Adrenal gland (tissue), 5 donors: ENCODE data around the gene NOL9.
"Not testable (repeated sequence)": the region's sequence is repeated elsewhere in the genome, so short reads cannot be mapped to it uniquely, and the experiment has no call there.

Experiments used
- CTCF ChIP-seq, 6 experiments: fragments of 450-650 bp in 4 of 6; fragments of 200-600 bp in 2 of 6; sonication (generic) in 1 of 6; IDR thresholded peaks; 1 replicate in 5 of 6; 2 replicates in 1 of 6; pipeline versions ENCODE4 v1.5.1 to v1.8.0; 2016 to 2021; ENCODE audit warnings: antibody characterized with exemption in 6 of 6, mild to moderate bottlenecking in 2 of 6, moderate library complexity in 1 of 6
- POLR2A ChIP-seq, 2 donors: fragments of 450-650 bp; IDR thresholded peaks; one replicate each; pipeline ENCODE4 v1.6.1; 2017; ENCODE audit warnings: antibody characterized with exemption in 2 of 2, mild to moderate bottlenecking in 2 of 2, moderate library complexity in 1 of 2
- donor health status: DM: no; HTN: no; CAD: no.

GRCh38 chr1:6599991-6600390 is 45.7 kb upstream of the NOL9 start:
- not testable (repeated sequence) for TF ChIP-seq CTCF, POLR2A (IDR thresholded peaks at IDR 0.05)
